H1 (cell line): ENCODE data around the gene AGAP1. TPM values are rescaled to one million over a fixed set of nuclear protein-coding genes. Genes with fewer than 3 reads are reported as not detected.
A peak's percentile ranks its signal among the peaks of the same experiment; 100 is the strongest.

Experiments
- CTCF ChIA-PET: fragments of 300-600 bp; sonication (Branson Sonifier 250); formaldehyde crosslinking; loops from one replicate; lab custom pipeline; 2021; ENCODE audit not compliant: partially characterized antibody; lab: Charles Lee
- POLR2A ChIA-PET: fragments of 300-600 bp; sonication (Branson Sonifier 250); formaldehyde crosslinking; loops from one replicate; lab custom pipeline; 2021; ENCODE audit warnings: inconsistent platforms; ENCODE audit not compliant: partially characterized antibody; lab: Charles Lee
- DNase-seq, 2 experiments: peaks; one replicate each; pipeline versions ENCODE4 v3.0.0 to v3.0.0-alpha.2; 2010 to 2022; ENCODE audit warnings: low spot score in 2 of 2, low read depth in 1 of 2, mixed read lengths in 1 of 2
- FAIRE-seq: peaks from 2 replicates; lab custom pipeline; 2011; peaks lifted over from hg19 to GRCh38; lab: Jason Lieb, UNC
- H2AFZ ChIP-seq: 2 replicates; pipeline ENCODE4 v1.8.1; 2012; ENCODE audit warnings: low read length, inconsistent platforms
- H2AK5ac ChIP-seq: 2 replicates; pipeline ENCODE4 v1.6.1; 2013; ENCODE audit warnings: low read depth, low read length
- H2BK120ac ChIP-seq: replicated peaks from 2 replicates; pipeline ENCODE3; 2013; ENCODE audit warnings: low read depth, low read length, inconsistent platforms
- H2BK12ac ChIP-seq: 2 replicates; pipeline ENCODE4 v1.6.1; 2013; ENCODE audit warnings: low read depth, low read length
- H2BK15ac ChIP-seq: 2 replicates; pipeline ENCODE4 v1.6.1; 2013; ENCODE audit warnings: low read length
- H2BK20ac ChIP-seq: 2 replicates; pipeline ENCODE4 v1.6.1; 2013; ENCODE audit warnings: low read length
- H2BK5ac ChIP-seq: 2 replicates; pipeline ENCODE4 v1.6.1; 2013; ENCODE audit warnings: low read depth, low read length
- H3K14ac ChIP-seq: 2 replicates; pipeline ENCODE4 v1.6.1; 2013; ENCODE audit warnings: inconsistent platforms; ENCODE audit not compliant: insufficient read length
- H3K18ac ChIP-seq: 2 replicates; pipeline ENCODE4 v1.6.1; 2013; ENCODE audit warnings: low read length; ENCODE audit errors: extremely low read depth
- H3K23ac ChIP-seq: 2 replicates; pipeline ENCODE4 v1.6.1; 2013; ENCODE audit warnings: inconsistent platforms; ENCODE audit not compliant: insufficient read length
- H3K23me2 ChIP-seq: 2 replicates; pipeline ENCODE4 v1.6.1; 2013; ENCODE audit warnings: low read depth, low read length
- H3K27ac ChIP-seq: 2 replicates; pipeline ENCODE4 v1.6.1; 2011; ENCODE audit warnings: low read depth, low read length, inconsistent platforms
- H3K27me3 ChIP-seq, 4 experiments: replicated peaks in 1 of 4; 1 replicate in 1 of 4; 2 replicates in 3 of 4; pipeline versions ENCODE4 v1.6.1 to v1.8.1; 2011 to 2013; ENCODE audit warnings: low read length in 3 of 4, mild to moderate bottlenecking in 3 of 4, inconsistent platforms in 2 of 4, mixed read lengths in 2 of 4, moderate library complexity in 1 of 4; ENCODE audit not compliant: control insufficient read depth in 3 of 4, insufficient read depth in 3 of 4; ENCODE audit errors: extremely low read depth in 1 of 4
- H3K36me3 ChIP-seq, 4 experiments: 2 replicates each; pipeline versions ENCODE4 v1.6.1 to v1.8.1; 2011 to 2013; ENCODE audit warnings: mild to moderate bottlenecking in 4 of 4, low read length in 3 of 4, moderate library complexity in 2 of 4, control low read depth in 1 of 4, inconsistent platforms in 1 of 4; ENCODE audit not compliant: insufficient read depth in 4 of 4, control insufficient read depth in 2 of 4
- H3K4ac ChIP-seq: replicated peaks from 2 replicates; pipeline ENCODE3; 2013; ENCODE audit warnings: low read length, low read depth, mixed read lengths, inconsistent platforms; ENCODE audit not compliant: insufficient read length
- H3K4me1 ChIP-seq, 4 experiments: replicated peaks in 1 of 4; 1 replicate in 1 of 4; 2 replicates in 3 of 4; pipeline versions ENCODE4 v1.6.1 to v1.8.1; 2011 to 2013; ENCODE audit warnings: low read length in 3 of 4, inconsistent platforms in 2 of 4, mixed read lengths in 1 of 4; ENCODE audit not compliant: insufficient read depth in 4 of 4, control insufficient read depth in 3 of 4
- H3K4me2 ChIP-seq, 2 experiments: 2 replicates each; pipeline versions ENCODE4 v1.6.1 to v1.8.1; 2011 to 2013; ENCODE audit warnings: low read depth in 2 of 2, low read length in 2 of 2, control low read depth in 1 of 2, inconsistent platforms in 1 of 2, mild to moderate bottlenecking in 1 of 2; ENCODE audit not compliant: insufficient read depth in 1 of 2
- H3K4me3 ChIP-seq, 4 experiments: fragments of 200-600, 300-600 bp in 1 of 4; sonication (generic), shearing (Covaris generic), sonication (Bioruptor Twin) in 1 of 4; 2 replicates each; pipeline versions ENCODE4 v1.5.1 to v1.8.1; 2011 to 2016; ENCODE audit warnings: low read length in 4 of 4, low read depth in 3 of 4, control low read depth in 2 of 4, inconsistent platforms in 2 of 4, mild to moderate bottlenecking in 2 of 4, mixed read lengths in 1 of 4, moderate library complexity in 1 of 4; ENCODE audit not compliant: insufficient read depth in 2 of 4; ENCODE audit errors: extremely low read depth in 1 of 4
- H3K56ac ChIP-seq: replicated peaks from 2 replicates; pipeline ENCODE3; 2013; ENCODE audit warnings: low read depth, mild to moderate bottlenecking, mixed read lengths, low read length, inconsistent platforms; ENCODE audit not compliant: insufficient read length
- H3K79me1 ChIP-seq: 2 replicates; pipeline ENCODE4 v1.6.1; 2013; ENCODE audit warnings: low read depth, low read length, control low read depth
- H3K79me2 ChIP-seq, 2 experiments: 2 replicates each; pipeline versions ENCODE4 v1.6.1 to v1.8.1; 2012 to 2013; ENCODE audit warnings: low read length in 2 of 2, mild to moderate bottlenecking in 2 of 2, inconsistent platforms in 1 of 2; ENCODE audit not compliant: insufficient read depth in 2 of 2, control insufficient read depth in 1 of 2
- H3K9ac ChIP-seq, 4 experiments: replicated peaks in 1 of 4; 1 replicate in 1 of 4; 2 replicates in 3 of 4; pipeline versions ENCODE4 v1.6.1 to v1.8.1; 2011 to 2013; ENCODE audit warnings: low read depth in 3 of 4, low read length in 3 of 4, control low read depth in 2 of 4, mild to moderate bottlenecking in 2 of 4, moderate library complexity in 2 of 4, inconsistent platforms in 1 of 4; ENCODE audit errors: extremely low read depth in 1 of 4
- H3K9me3 ChIP-seq, 2 experiments: 2 replicates each; pipeline versions ENCODE4 v1.6.1 to v1.8.1; 2012 to 2013; ENCODE audit warnings: mild to moderate bottlenecking in 2 of 2, moderate library complexity in 2 of 2, control low read depth in 1 of 2, inconsistent platforms in 1 of 2, low read depth in 1 of 2, low read length in 1 of 2, mixed read lengths in 1 of 2; ENCODE audit not compliant: insufficient read depth in 2 of 2
- H4K20me1 ChIP-seq, 2 experiments: replicated peaks in 1 of 2; 2 replicates each; pipeline versions ENCODE3 to v1.8.1; 2011 to 2013; ENCODE audit warnings: inconsistent platforms in 2 of 2, low read length in 2 of 2, mild to moderate bottlenecking in 1 of 2; ENCODE audit not compliant: insufficient read depth in 2 of 2, control insufficient read depth in 1 of 2
- H4K5ac ChIP-seq: 2 replicates; pipeline ENCODE4 v1.6.1; 2013; ENCODE audit warnings: low read length, low read depth, mixed read lengths, inconsistent platforms; ENCODE audit not compliant: insufficient read length
- H4K8ac ChIP-seq: 2 replicates; pipeline ENCODE4 v1.8.0; 2013; ENCODE audit warnings: mild to moderate bottlenecking, moderate library complexity, low read length, inconsistent platforms; ENCODE audit not compliant: insufficient read depth; ENCODE audit errors: extremely low read depth
- H4K91ac ChIP-seq: replicated peaks from 2 replicates; pipeline ENCODE3; 2013; ENCODE audit warnings: low read length, mixed read lengths, inconsistent platforms; ENCODE audit not compliant: insufficient read length
- RAD21 ChIP-seq, 2 experiments: IDR thresholded peaks in 1 of 2; conservative IDR thresholded peaks in 1 of 2; 2 replicates each; pipeline ENCODE4 v1.6.1; 2011; ENCODE audit warnings: low read depth in 2 of 2, low read length in 2 of 2, improper control_type of control experiment in 1 of 2, inconsistent platforms in 1 of 2, mild to moderate bottlenecking in 1 of 2, moderate library complexity in 1 of 2
- SIN3A ChIP-seq, 2 experiments: IDR thresholded peaks in 1 of 2; conservative IDR thresholded peaks in 1 of 2; 2 replicates each; pipeline ENCODE4 v1.6.1; 2011 to 2012; ENCODE audit warnings: low read length in 2 of 2, improper control_type of control experiment in 1 of 2, low read depth in 1 of 2, mild to moderate bottlenecking in 1 of 2
- SP2 ChIP-seq: IDR thresholded peaks from 2 replicates; pipeline ENCODE4 v1.6.1; 2012; ENCODE audit warnings: mild to moderate bottlenecking, low read length, inconsistent platforms
- TAF7 ChIP-seq: optimal IDR thresholded peaks from 2 replicates; pipeline ENCODE3; 2011; ENCODE audit warnings: low read depth, mild to moderate bottlenecking, inconsistent platforms, low read length, moderate library complexity, borderline replicate concordance
- WGBS, 2 experiments: shearing (Covaris generic) in 1 of 2; methylation state at CpG; one replicate each; pipeline versions ENCODE4 v1.1.6 to v1.1.7; 2013 to 2015; ENCODE audit warnings: low lambda C conversion rate in 2 of 2, mixed read lengths in 2 of 2, inconsistent platforms in 1 of 2, low coverage in 1 of 2, missing lambda C conversion rate in 1 of 2; ENCODE audit not compliant: insufficient replicate concordance in 2 of 2, insufficient coverage in 1 of 2, insufficient read length in 1 of 2; ENCODE audit errors: extremely low coverage in 1 of 2, missing lambda C conversion rate in 1 of 2; 5-methylcytosine and 5-hydroxymethylcytosine counted together
- polyA plus RNA-seq, 7 experiments: library from polyadenylated mRNA; depleted of rRNA in 3 of 7; stranded (reverse) in 5 of 7; unstranded in 2 of 7; fragments of >200 nt in 5 of 7; fragments of 200-250 nt in 2 of 7; gene quantifications; 1 replicate in 5 of 7; 2 replicates in 1 of 7; 4 replicates in 1 of 7; pipeline versions ENCODE4 v1.2.1 to v1.2.3, GENCODE V29; 2011 to 2013; ENCODE audit warnings: missing spikeins in 2 of 7, mixed read lengths in 2 of 7
- total RNA-seq: library from RNA; stranded (reverse); fragmentation: NEBNext Ultra II Directional; extraction: Animal tissue kit (Norgen Biotek cat#: 25700); gene quantifications from 2 replicates; pipeline ENCODE4 v1.2.1, GENCODE V29; 2021
- TF ChIP-seq, protein P1 (sequence below): IDR thresholded peaks from 2 replicates; pipeline ENCODE4 v1.6.1; 2012; ENCODE audit warnings: inconsistent platforms
- TF ChIP-seq, protein P2 (sequence below), 3 experiments: IDR thresholded peaks; 1 replicate in 2 of 3; 2 replicates in 1 of 3; pipeline versions ENCODE4 v1.5.1 to v1.6.1; 2011; ENCODE audit warnings: low read length in 3 of 3, mild to moderate bottlenecking in 3 of 3, inconsistent platforms in 2 of 3, low read depth in 1 of 3, moderate library complexity in 1 of 3; ENCODE audit not compliant: insufficient read depth in 1 of 3; ENCODE audit errors: control extremely low read depth in 1 of 3

The AGAP1 gene
- total and polyA plus RNA-seq, 2 of the 8 experiments (the other 6 are each of a cell fraction or from before 2014, with no cell fraction given) = 18.1 to 39.4 TPM

DNA sequence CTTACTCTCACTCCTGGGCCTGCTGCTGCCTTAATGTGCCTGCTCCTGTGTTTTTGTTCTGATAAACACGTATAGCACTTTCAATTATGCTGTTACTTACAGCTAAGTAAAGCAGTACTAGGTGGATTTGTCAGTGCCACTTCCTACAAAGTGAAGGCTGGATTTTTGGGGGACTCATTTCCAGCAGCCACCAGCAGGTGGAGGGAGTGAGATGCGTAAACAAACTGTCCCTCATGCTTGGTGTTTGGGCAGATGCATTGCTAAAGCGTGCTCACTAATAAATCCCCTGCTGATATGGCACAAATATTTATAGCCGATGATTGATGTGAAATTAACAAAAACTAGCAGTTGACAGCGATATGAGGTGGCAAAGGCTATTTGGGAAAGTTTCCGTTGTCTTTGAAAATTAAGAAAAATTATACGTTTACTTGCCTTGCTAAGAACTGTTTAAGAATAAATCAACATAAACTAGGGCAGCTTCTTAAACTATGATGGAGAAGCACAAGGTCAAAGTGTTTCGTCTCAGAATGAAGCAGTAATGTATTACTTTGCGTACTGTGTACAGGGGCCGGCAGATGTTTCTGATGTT, 101.7 kb downstream of the AGAP1 start:
- no peak overlapping the region for H3K4ac ChIP-seq
- POLR2A ChIA-PET = interaction anchor here (0.8 to 1.2 kb wide), 2 partner anchors 52 to 75 kb away, joined by 3 to 4 read pairs; no protein-coding TSS in a partner anchor

More for the DNA sequence above, 101.7 kb downstream of the AGAP1 start:
- H3K56ac ChIP-seq = no peak overlapping the region
- no peaks in the 10 kb centered on the region for H3K36me3 ChIP-seq
- H3K14ac ChIP-seq = no peak overlapping the region
- H3K4me1 ChIP-seq = peaks cover 0 to 4% (median 0%) of the 10 kb centered on the region in 4 experiments; a peak in 1 of 7 replicates
- no peak overlapping the region for H4K5ac ChIP-seq
- no peak overlapping the region for H2BK15ac ChIP-seq
- H2BK5ac ChIP-seq = no peak overlapping the region
- H2BK20ac ChIP-seq = no peak overlapping the region
- H4K20me1 ChIP-seq = peaks cover 19% of the 10 kb centered on the region in 2 experiments
- H3K23ac ChIP-seq = no peak overlapping the region
- H3K18ac ChIP-seq = no peak overlapping the region
- peaks cover 11% of the 10 kb centered on the region for H3K79me1 ChIP-seq
- no peak overlapping the region for H3K4me2 ChIP-seq
- WGBS, 2 experiments = 40% methylated on average over 10 of the region's 10 CpGs; no CpG with 5 or more reads in 1 of the 2 experiments
- peaks cover 0 to 53% of the 10 kb centered on the region in 2 experiments; a peak in 2 of 4 replicates for H3K79me2 ChIP-seq
- FAIRE-seq = peak; percentile 98
- DNase-seq = peak; percentile 50 to 85
- no peak overlapping the region for H3K27ac ChIP-seq
- H2BK120ac ChIP-seq = no peak overlapping the region
- H2AFZ ChIP-seq = no peak overlapping the region
- 0 out of 4 replicates have a peak, but pooled peaks of 1 of the 2 experiments have one; percentile 38 for TF ChIP-seq SIN3A (conservative IDR thresholded peaks at IDR 0.05 in 1 of 2, IDR thresholded peaks at IDR 0.05 in 1 of 2; ENCODE audit: low read depth in 1 of 2, low read length in 2 of 2)
- no peak for TF ChIP-seq TAF7
- peak; percentile 82 to 84 for TF ChIP-seq RAD21 (IDR thresholded peaks at IDR 0.05 in 1 of 2, conservative IDR thresholded peaks at IDR 0.05 in 1 of 2; ENCODE audit: low read depth in 2 of 2, low read length in 2 of 2)
- no peak for TF ChIP-seq SP2
- TF ChIP-seq, protein P1, sequence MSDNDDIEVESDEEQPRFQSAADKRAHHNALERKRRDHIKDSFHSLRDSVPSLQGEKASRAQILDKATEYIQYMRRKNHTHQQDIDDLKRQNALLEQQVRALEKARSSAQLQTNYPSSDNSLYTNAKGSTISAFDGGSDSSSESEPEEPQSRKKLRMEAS = peak; percentile 45; the same call in 1 of the 2 replicates
- TF ChIP-seq, protein P2, sequence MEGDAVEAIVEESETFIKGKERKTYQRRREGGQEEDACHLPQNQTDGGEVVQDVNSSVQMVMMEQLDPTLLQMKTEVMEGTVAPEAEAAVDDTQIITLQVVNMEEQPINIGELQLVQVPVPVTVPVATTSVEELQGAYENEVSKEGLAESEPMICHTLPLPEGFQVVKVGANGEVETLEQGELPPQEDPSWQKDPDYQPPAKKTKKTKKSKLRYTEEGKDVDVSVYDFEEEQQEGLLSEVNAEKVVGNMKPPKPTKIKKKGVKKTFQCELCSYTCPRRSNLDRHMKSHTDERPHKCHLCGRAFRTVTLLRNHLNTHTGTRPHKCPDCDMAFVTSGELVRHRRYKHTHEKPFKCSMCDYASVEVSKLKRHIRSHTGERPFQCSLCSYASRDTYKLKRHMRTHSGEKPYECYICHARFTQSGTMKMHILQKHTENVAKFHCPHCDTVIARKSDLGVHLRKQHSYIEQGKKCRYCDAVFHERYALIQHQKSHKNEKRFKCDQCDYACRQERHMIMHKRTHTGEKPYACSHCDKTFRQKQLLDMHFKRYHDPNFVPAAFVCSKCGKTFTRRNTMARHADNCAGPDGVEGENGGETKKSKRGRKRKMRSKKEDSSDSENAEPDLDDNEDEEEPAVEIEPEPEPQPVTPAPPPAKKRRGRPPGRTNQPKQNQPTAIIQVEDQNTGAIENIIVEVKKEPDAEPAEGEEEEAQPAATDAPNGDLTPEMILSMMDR (IDR thresholded peaks at IDR 0.05; ENCODE audit: control extremely low read depth in 1 of 3, insufficient read depth in 1 of 3, low read depth in 1 of 3, low read length in 3 of 3) = peak; percentile 77 to 92 (median 83)
- no peak overlapping the region for H2BK12ac ChIP-seq
- no peaks in the 10 kb centered on the region for H3K9me3 ChIP-seq
- no peak overlapping the region for H2AK5ac ChIP-seq
- H3K23me2 ChIP-seq = no peaks in the 10 kb centered on the region
- CTCF ChIA-PET = interaction anchor here (0.5 to 6.1 kb wide), 77 partner anchors 10 to 1057 kb away, joined by 3 to 111 read pairs (median 4); no protein-coding TSS in a partner anchor
- no peak overlapping the region for H4K8ac ChIP-seq
- H3K27me3 ChIP-seq = no peaks in the 10 kb centered on the region
- no peak overlapping the region for H4K91ac ChIP-seq
- no peak overlapping the region for H3K9ac ChIP-seq
- no peak overlapping the region for H3K4me3 ChIP-seq
